ENCODE data around the gene PPID.
"Not testable (repeated sequence)": the region's sequence is repeated elsewhere in the genome, so short reads cannot be mapped to it uniquely, and the experiment has no call there.

Gene PPID

DNA sequence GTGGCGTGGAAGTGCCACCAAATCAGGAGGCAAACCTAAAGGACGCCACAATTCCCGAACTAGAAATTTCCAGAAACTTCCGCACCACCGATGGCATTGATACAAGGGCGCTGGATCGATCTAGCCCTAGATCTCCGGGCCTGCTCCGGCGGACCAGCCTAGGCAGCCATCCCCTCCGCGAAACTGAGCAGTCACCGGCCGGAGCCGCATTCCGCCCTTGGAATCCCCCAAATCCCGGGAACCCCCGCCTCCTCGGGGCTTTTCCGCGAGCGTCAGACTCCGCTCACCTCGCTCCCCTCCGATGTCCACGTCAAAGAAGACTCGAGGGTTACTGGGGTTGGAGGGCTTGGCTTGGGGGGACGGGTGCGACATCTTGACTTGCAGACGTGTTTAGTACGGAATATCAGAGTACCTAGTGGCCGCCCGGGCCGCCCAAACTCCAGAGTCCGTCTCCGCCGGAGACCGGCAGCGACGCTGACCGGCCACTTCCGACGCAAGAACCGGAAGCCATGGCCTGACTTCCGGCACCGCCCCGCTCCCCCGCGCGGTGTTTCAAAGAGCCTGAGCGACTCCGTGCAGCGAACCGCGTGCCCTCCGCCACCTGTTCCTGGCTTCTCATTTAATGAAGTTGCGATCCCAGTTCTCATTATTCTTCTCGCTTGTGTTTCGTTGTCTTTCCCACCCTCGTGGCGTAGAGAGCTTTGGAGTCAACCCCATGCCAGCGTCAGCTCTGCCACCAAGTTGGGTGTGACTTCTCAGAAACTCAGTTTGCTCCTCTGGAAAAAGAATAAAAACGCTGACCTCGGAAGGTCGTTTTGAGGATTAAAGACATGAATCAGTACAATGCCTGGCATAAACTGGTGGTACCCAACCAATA, at the start of gene PPID:
TSS of gene PPID (minus strand) at position 480 of the 877 bp plus-strand sequence. CDS start at position 372, 108 bp downstream.
- DNase-seq: peak; percentile 71 to 74

DNA sequence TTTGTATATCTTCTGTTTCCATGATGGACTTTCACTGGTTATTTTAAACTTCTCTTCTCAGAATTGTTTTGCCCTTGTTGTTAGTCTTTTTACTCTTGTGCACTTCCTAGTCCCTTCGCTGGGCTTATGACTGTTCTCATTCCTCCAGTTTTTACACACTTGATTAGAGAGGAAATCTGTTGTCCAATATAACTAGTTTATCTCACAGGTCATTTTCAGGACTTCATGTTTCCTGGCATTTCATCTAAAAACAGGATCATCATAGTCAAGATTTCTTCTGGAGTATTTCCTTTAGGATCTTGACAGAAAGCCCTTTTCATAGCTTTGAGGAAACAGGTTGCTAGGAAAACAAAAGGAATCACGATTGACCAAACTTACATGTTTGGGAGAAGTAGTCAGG, 48.6 kb upstream of the PPID start:
- DNase-seq: no peak

- DNase-seq: no peak
These were observed 47.5 kb upstream of the PPID start for GRCh38 chr4:158770671-158771070.

DNA sequence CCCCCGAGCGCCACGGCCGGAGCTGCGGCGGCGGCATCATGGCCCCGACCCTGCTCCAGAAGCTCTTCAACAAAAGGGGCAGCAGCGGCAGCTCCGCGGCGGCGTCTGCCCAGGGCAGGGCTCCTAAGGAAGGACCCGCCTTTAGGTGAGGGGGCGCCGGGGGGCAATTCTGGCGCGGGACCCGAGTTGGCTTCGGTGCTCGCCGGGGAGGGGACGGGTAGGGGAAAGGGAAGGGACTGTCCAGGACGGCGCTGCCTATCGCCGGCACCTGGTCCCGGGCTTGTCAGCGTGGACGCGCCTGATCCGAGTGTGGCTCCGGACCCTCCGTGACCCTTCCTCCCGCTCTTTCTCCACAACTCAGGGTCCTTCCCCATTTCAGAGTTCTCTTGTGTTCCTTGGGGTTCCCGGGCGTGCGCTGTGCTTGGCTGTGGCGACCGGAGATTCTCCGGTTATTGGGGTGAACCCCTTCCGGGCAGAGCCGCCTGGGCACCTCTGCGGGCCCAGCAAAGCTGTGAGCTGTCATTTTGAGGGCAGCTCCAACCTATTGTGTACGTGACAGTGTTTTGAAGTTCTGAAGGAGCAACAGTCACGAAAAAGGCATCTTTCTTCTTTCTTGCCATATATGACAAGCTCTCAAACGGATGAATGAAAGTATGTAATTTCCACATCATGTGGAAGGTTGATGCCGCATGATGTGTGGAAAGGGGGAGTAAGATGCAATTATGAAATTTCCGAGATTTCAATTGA, 46.2 kb upstream of the PPID start:
- DNase-seq: peak; percentile 33 to 44

GRCh38 chr4:158768555-158769174, 45.5 kb upstream of the PPID start, which contains the start of gene FNIP2:
Gene FNIP2 (plus strand): TSS chr4:158769026. CDS start chr4:158769213, 187 bp downstream.
- peak; percentile 35 to 60 for DNase-seq

DNA sequence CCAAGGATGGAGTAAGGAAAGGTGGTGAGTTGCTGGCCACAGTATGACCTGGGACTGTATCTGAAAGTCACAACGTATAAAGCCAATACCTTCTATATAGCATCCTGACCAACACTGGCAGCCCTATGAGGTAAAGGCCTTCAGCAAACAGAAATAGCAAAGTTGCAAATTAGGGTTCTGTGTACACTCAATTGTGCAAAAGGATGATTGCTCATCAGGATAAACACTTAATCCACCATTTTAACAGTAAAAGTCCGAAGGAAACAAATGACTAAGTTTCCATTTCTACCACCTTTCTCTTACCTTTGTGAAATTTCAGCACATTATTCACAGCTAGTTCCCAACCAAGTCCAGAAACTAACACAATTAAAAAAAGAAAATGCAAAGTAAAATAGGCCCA, 44.3 kb upstream of the PPID start:
- DNase-seq: no peak

DNA sequence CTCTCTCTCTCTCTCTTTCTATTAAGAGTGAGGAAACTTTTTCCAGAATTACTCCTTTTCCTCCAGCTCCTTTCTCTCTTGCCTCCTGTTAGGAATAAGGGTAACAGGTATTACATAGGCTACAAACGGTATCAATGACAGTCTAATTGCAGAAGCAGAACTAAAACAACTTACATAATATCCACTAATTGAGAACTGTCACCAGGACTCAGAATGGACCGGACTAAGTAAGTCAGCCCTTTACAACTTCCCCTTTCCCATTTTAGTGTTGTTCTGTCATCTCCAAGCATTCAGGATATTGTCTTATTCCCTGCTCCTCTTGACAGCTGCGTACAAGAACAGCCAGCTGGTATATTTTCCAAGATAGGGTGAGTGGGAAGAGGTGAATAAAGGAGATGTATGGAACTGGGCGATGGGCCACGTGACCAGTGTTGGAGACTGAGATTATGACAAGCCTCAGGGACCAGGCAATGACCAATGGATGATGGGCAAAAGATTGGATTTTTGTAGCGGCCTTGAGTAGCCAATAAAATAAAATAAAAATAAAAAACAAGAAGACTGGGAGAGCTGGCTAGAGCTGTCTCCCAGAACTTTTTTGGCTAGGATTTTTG, 43.3 kb upstream of the PPID start:
- DNase-seq: peak; percentile 74 to 80

GRCh38 chr4:158763462-158763861, 40.3 kb upstream of the PPID start:
- DNase-seq: no peak

DNA sequence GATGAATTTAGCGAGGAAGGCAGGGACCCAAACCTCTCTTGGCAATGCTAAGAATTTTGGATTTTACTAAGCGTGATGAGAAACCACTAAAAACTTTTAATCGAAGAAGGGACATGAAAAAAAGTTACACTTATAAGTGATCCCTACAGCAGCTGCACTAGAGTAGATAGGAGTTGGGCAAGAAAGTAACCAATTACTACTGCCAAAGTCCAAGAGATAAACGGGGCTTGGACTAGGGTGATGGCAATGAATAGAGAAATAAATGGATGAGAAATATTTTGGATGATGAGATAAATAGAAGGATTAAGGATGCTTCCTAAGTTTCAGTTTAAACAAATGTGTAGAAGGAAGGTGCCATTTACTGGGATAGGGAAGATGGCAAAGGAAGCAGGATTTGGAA, 39.4 kb upstream of the PPID start:
- DNase-seq: no peak

GRCh38 chr4:158760866-158761265, 37.7 kb upstream of the PPID start:
- DNase-seq: no peak

- not testable (repeated sequence) for DNase-seq
These were observed 36.3 kb upstream of the PPID start for GRCh38 chr4:158759539-158759938.

- no peak for DNase-seq
These were observed 35.5 kb upstream of the PPID start for GRCh38 chr4:158758703-158759102.

DNA sequence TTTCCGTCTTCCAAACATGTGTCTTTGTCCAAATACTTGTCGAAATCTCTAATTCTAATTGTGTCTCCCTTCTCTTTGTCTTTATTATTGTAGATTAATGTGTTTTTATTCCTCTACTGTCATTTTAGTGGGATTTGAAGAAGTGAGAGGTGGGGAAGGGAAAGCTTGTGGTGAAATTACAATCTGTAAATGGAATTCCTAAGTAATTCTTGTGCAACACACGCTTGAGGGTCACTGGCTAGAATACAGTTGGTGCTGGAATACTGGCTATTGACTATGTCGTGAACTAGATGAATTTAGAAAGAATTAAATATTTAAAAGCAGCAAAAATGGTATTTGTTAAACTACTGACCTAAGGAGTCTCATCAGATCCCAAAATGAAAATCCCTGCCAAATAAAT, 34.9 kb upstream of the PPID start:
- DNase-seq: no peak

DNA sequence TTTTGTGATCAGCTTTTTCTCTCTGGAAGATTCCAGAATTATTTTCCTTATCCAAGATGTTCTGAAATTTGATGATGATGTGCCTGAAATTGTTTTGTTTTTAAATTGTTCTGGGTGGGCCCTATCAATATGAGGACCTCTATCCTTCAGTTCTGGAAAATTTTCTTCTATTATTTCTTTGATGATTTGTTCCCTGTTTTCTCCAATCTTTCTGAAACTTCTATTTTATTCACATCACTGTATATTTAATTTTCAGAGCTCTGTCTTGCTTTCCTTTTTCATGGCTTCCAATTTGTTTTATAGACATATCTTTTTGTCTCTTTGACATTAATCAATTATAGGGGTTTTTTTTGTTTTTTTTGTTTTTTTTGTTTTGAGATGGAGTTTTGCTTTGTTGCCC, 33.4 kb upstream of the PPID start:
- DNase-seq: no peak

DNA sequence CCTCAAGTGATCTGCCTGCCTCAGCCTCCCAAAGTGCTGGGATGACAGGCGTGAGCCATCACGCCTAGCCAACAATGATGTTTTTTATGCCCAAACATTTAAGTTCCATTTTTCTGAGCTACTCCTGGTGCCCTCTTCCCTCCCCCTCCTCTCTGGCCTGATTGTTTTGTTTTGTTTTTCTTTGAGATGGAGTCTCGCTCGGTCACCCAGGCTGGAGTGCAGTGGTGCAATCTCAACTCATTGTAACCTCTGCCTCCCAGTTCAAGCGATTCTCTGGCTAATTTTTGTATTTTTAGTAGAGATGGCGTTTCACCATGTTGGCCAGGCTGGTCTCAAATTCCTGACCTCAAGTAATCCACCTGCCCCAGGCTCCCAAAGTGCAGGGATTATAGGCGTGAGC, 32.6 kb upstream of the PPID start:
- DNase-seq: not testable (repeated sequence)

- no peak for DNase-seq
These were observed 31.4 kb upstream of the PPID start for GRCh38 chr4:158754385-158755180.

- no peak for DNase-seq
These were observed 27.2 kb upstream of the PPID start for GRCh38 chr4:158750379-158750778.

- not testable (repeated sequence) for DNase-seq
These were observed 23.3 kb upstream of the PPID start for GRCh38 chr4:158746537-158746936.

- no peak for DNase-seq
These were observed 18.3 kb upstream of the PPID start for GRCh38 chr4:158741326-158742021.

DNA sequence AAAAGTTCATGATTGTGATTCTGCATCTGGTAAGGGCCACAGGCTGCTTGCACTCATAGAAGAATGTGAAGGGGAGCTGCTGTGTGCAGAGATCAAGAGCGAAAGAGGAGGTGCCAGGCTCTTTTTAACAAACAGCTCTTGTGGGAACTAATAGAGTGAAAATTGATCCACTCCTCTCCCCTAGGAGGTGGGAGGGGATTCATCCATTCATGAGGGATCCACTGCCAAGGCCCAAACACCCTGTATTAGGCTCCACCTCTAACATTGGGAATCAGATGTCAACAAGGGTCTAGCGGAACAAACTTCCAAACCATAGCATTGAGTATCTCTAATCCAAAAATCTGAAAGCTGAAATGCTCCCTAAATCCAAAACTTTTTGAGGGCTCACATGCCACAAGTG, 16.4 kb upstream of the PPID start:
- DNase-seq: no peak

GRCh38 chr4:158738866-158739265, 15.7 kb upstream of the PPID start:
- no peak for DNase-seq
